MM.1S (cell line): ENCODE results near the gene ELMO1.

Experiments
- DNase-seq: peaks from one replicate; pipeline ENCODE4 v3.0.0-alpha.2; 2015
- H2AFZ ChIP-seq: fragments of 300-600 bp; sonication (generic); 2 replicates; pipeline ENCODE4 v1.6.0; 2016; ENCODE audit warnings: antibody characterized with exemption, low read length
- H3F3A ChIP-seq: fragments of 300-600 bp; sonication (generic); 2 replicates; pipeline ENCODE4 v1.6.1; 2016; ENCODE audit warnings: mild to moderate bottlenecking, antibody characterized with exemption, low read length, moderate library complexity, mixed read lengths; ENCODE audit not compliant: insufficient read depth
- H3K27ac ChIP-seq: fragments of 300-600 bp; sonication (generic); 2 replicates; pipeline ENCODE4 v1.5.1; 2016; ENCODE audit warnings: mild to moderate bottlenecking, low read length
- H3K27me3 ChIP-seq: fragments of 300-600 bp; sonication (generic); replicated peaks from 2 replicates; pipeline ENCODE4 v1.6.0; 2016; ENCODE audit warnings: low read length; ENCODE audit not compliant: insufficient read depth
- H3K36me3 ChIP-seq: fragments of 300-600 bp; sonication (generic); replicated peaks from 2 replicates; pipeline ENCODE4 v1.6.1; 2016; ENCODE audit warnings: mild to moderate bottlenecking, low read length, mixed read lengths; ENCODE audit not compliant: insufficient read depth
- H3K4me1 ChIP-seq: fragments of 300-600 bp; sonication (generic); 2 replicates; pipeline ENCODE4 v1.6.1; 2016; ENCODE audit warnings: low read length, mixed read lengths
- H3K4me2 ChIP-seq: fragments of 300-600 bp; sonication (generic); 2 replicates; pipeline ENCODE4 v1.6.0; 2016; ENCODE audit warnings: low read depth, low read length
- H3K4me3 ChIP-seq: fragments of 300-600 bp; sonication (generic); 2 replicates; pipeline ENCODE4 v1.5.1; 2016; ENCODE audit warnings: low read length, mixed read lengths
- H3K79me2 ChIP-seq: fragments of 300-600 bp; sonication (generic); 2 replicates; pipeline ENCODE4 v1.6.1; 2016; ENCODE audit warnings: mixed run types, low read length, mixed read lengths
- H3K9ac ChIP-seq: fragments of 300-600 bp; sonication (generic); 2 replicates; pipeline ENCODE4 v1.6.1; 2016; ENCODE audit warnings: low read length, mixed read lengths
- H3K9me2 ChIP-seq: fragments of 300-600 bp; sonication (generic); replicated peaks from 2 replicates; pipeline ENCODE4 v1.6.1; 2016; ENCODE audit warnings: mild to moderate bottlenecking, low read length, mixed read lengths; ENCODE audit not compliant: insufficient read depth
- H3K9me3 ChIP-seq: fragments of 300-600 bp; sonication (generic); replicated peaks from 2 replicates; pipeline ENCODE4 v1.6.1; 2016; ENCODE audit warnings: mild to moderate bottlenecking, low read length, mixed read lengths; ENCODE audit not compliant: insufficient read depth
- H4K20me1 ChIP-seq: fragments of 300-600 bp; sonication (generic); 2 replicates; pipeline ENCODE4 v1.6.1; 2016; ENCODE audit warnings: mild to moderate bottlenecking, low read length, moderate library complexity, mixed read lengths; ENCODE audit not compliant: insufficient read depth
- CTCF ChIP-seq: fragments of 300-600 bp; sonication (generic); IDR thresholded peaks from 2 replicates; pipeline ENCODE4 v1.5.1; 2016; ENCODE audit warnings: antibody characterized with exemption, low read length, mixed read lengths
- EZH2 ChIP-seq: fragments of 300-600 bp; sonication (generic); optimal IDR thresholded peaks from 2 replicates; pipeline ENCODE3; 2017; ENCODE audit warnings: low read depth, mild to moderate bottlenecking, antibody characterized with exemption, low read length, mixed read lengths
- EZH2phosphoT487 ChIP-seq: fragments of 300-600 bp; sonication (generic); IDR thresholded peaks from 2 replicates; pipeline ENCODE4 v1.6.1; 2018; ENCODE audit warnings: antibody characterized with exemption, low read length

ELMO1 gene

GRCh38 chr7:37494926-37495325 is 46.3 kb upstream of the ELMO1 start:
- Histone ChIP-seq H3K9ac (no peak overlapping the region), H2AFZ (peak overlapping the region; percentile 59), H3K4me1 (peaks cover 20% of the 10 kb centered on the region), H3K27ac (peak overlapping the region; percentile 74; the same call in 1 of the 2 replicates), H3K9me2 (no peaks in the 10 kb centered on the region), H3F3A (peaks cover 14% of the 10 kb centered on the region), H3K27me3 (no peaks in the 10 kb centered on the region), H3K4me2 (peak overlapping the region; percentile 71), H3K79me2 (no peaks in the 10 kb centered on the region), H3K9me3 (no peaks in the 10 kb centered on the region), H3K4me3 (peak overlapping the region; percentile 23; the same call in 1 of the 2 replicates), H3K36me3 (no peaks in the 10 kb centered on the region), H4K20me1 (no peaks in the 10 kb centered on the region)
- DNase-seq, result peak; percentile 84
- TF ChIP-seq EZH2phosphoT487 (no peak), CTCF (no peak), EZH2 (no peak)

- no peaks in the 10 kb centered on the region for H3K9me3 ChIP-seq
- no peaks in the 10 kb centered on the region for H3K27me3 ChIP-seq
- no peak for DNase-seq
- H4K20me1 ChIP-seq, result no peaks in the 10 kb centered on the region
- no peak overlapping the region for H3K27ac ChIP-seq
- H3K36me3 ChIP-seq, result no peaks in the 10 kb centered on the region
- H3K9me2 ChIP-seq, result no peaks in the 10 kb centered on the region
- no peak for TF ChIP-seq EZH2phosphoT487
- no peak for TF ChIP-seq CTCF
- TF ChIP-seq EZH2, result no peak
- H3K4me2 ChIP-seq, result no peak overlapping the region
- no peak overlapping the region for H3K4me3 ChIP-seq
- H3K9ac ChIP-seq, result no peak overlapping the region
- H3K79me2 ChIP-seq, result no peaks in the 10 kb centered on the region
- H2AFZ ChIP-seq, result no peak overlapping the region
- peaks cover 14% of the 10 kb centered on the region for H3F3A ChIP-seq
- peaks cover 20% of the 10 kb centered on the region for H3K4me1 ChIP-seq
Observed at GRCh38 chr7:37493810-37494209, 45.1 kb upstream of the ELMO1 start.

- Histone ChIP-seq H3K9ac (no peak overlapping the region), H3K4me1 (peaks cover 23% of the 10 kb centered on the region), H3K4me3 (no peak overlapping the region), H2AFZ (no peak overlapping the region), H3K79me2 (no peaks in the 10 kb centered on the region), H3F3A (peaks cover 14% of the 10 kb centered on the region), H3K9me3 (no peaks in the 10 kb centered on the region), H3K36me3 (no peaks in the 10 kb centered on the region), H3K4me2 (no peak overlapping the region), H3K9me2 (no peaks in the 10 kb centered on the region), H3K27ac (no peak overlapping the region), H3K27me3 (no peaks in the 10 kb centered on the region), H4K20me1 (no peaks in the 10 kb centered on the region)
- no peak for DNase-seq
- TF ChIP-seq EZH2phosphoT487 (no peak), CTCF (no peak), EZH2 (no peak)
Observed at GRCh38 chr7:37493123-37493522, 44.5 kb upstream of the ELMO1 start.
